Caco-2 (cell line): ENCODE measurements around the gene PCDH12. TPM values are rescaled to one million over a fixed set of nuclear protein-coding genes. Genes with fewer than 3 reads are reported as not detected.

Source experiments
- BruUV-seq: library from RNA; stranded (reverse); fragments of 400-500 nt; replicated peaks from 2 replicates; lab custom pipeline; 2021; lab: Mats Ljungman, UMichigan
- CTCF ChIA-PET: fragments of 300-600 bp; sonication (Branson Sonifier 250); formaldehyde crosslinking; loops from one replicate; lab custom pipeline; 2022; ENCODE audit warnings: antibody characterized with exemption; lab: Charles Lee
- POLR2A ChIA-PET: fragments of 300-600 bp; sonication (Branson Sonifier 250); formaldehyde crosslinking; loops from one replicate; lab custom pipeline; 2022; ENCODE audit warnings: antibody characterized with exemption; lab: Charles Lee
- DNase-seq, 2 experiments: peaks; one replicate each; pipeline versions ENCODE4 v3.0.0 to v3.0.0-alpha.2; 2020 to 2022
- H3K27me3 ChIP-seq: replicated peaks from 2 replicates; pipeline ENCODE4 v1.6.0; 2011; ENCODE audit warnings: low read length; ENCODE audit not compliant: control insufficient read depth, insufficient read depth
- H3K36me3 ChIP-seq: 2 replicates; pipeline ENCODE4 v1.5.1; 2011; ENCODE audit warnings: low read length; ENCODE audit not compliant: control insufficient read depth, insufficient read depth
- H3K4me1 ChIP-seq: fragments of 250-450 bp; sonication (Bioruptor Pico); 2 replicates; pipeline ENCODE4 v1.5.1; 2020; ENCODE audit warnings: mild to moderate bottlenecking
- H3K4me3 ChIP-seq: 2 replicates; pipeline ENCODE4 v1.5.1; 2011; ENCODE audit warnings: low read depth, mild to moderate bottlenecking, control low read depth, low read length
- H3K9me3 ChIP-seq: fragments of 250-450 bp; sonication (Bioruptor Pico); 2 replicates; pipeline ENCODE4 v1.5.1; 2020; ENCODE audit warnings: mild to moderate bottlenecking, moderate library complexity
- H3K27ac Mint-ChIP-seq: one replicate; pipeline ENCODE4 v1.8.0; 2022; ENCODE audit warnings: mixed read lengths; ENCODE audit not compliant: unreplicated experiment
- H3K27me3 Mint-ChIP-seq: one replicate; pipeline ENCODE4 v1.8.0; 2022; ENCODE audit warnings: mixed read lengths; ENCODE audit not compliant: insufficient read depth, unreplicated experiment
- H3K36me3 Mint-ChIP-seq: one replicate; pipeline ENCODE4 v1.8.0; 2022; ENCODE audit warnings: mild to moderate bottlenecking, mixed read lengths; ENCODE audit not compliant: insufficient read depth, unreplicated experiment
- H3K4me1 Mint-ChIP-seq: one replicate; pipeline ENCODE4 v1.8.0; 2022; ENCODE audit warnings: low read depth, mixed read lengths; ENCODE audit not compliant: unreplicated experiment
- H3K4me3 Mint-ChIP-seq: one replicate; pipeline ENCODE4 v1.8.0; 2022; ENCODE audit warnings: mild to moderate bottlenecking, moderate library complexity, mixed read lengths; ENCODE audit not compliant: unreplicated experiment
- H3K9me3 Mint-ChIP-seq: one replicate; pipeline ENCODE4 v1.8.0; 2022; ENCODE audit warnings: mixed read lengths; ENCODE audit not compliant: unreplicated experiment
- CTCF ChIP-seq, 2 experiments: fragments of 200-600 bp in 1 of 2; IDR thresholded peaks; 1 replicate in 1 of 2; 2 replicates in 1 of 2; pipeline versions ENCODE4 v1.5.1 to v1.8.0; 2011 to 2022; ENCODE audit warnings: antibody characterized with exemption in 1 of 2, control low read depth in 1 of 2, inconsistent platforms in 1 of 2, low read depth in 1 of 2, low read length in 1 of 2, mild to moderate bottlenecking in 1 of 2, moderate library complexity in 1 of 2; ENCODE audit not compliant: insufficient read depth in 1 of 2, severe bottlenecking in 1 of 2, unreplicated experiment in 1 of 2
- intact Hi-C: fragments of 100-400 bp; cut with micrococcal nuclease; formaldehyde crosslinking; loops from one replicate; pipeline ENCODE4 v1.10.0; 2022; ENCODE audit not compliant: unreplicated experiment
- total RNA-seq: library from RNA; stranded (reverse); gene quantifications from 2 replicates; pipeline ENCODE4 v1.2.3, GENCODE V29; 2022

PCDH12 gene
- total RNA-seq, 1 experiment from 2014 or later, result not detected

GRCh38 chr5:141948812-141949211 lies 9.2 kb downstream of the PCDH12 start:
- ChIA-PET CTCF (interaction anchor here (0.7 to 2.1 kb wide), 2 partner anchors 12 to 46 kb away, joined by 3 to 10 read pairs; no protein-coding TSS in a partner anchor), POLR2A (no interaction called here)
- Histone ChIP-seq H3K36me3 (no peaks in the 10 kb centered on the region), H3K9me3 (no peaks in the 10 kb centered on the region), H3K4me1 (no peaks in the 10 kb centered on the region), H3K27me3 (no peaks in the 10 kb centered on the region), H3K4me3 (no peak overlapping the region)
- H3K4me3 Mint-ChIP-seq, result no peak overlapping the region
- DNase-seq, result no peak
- no peak overlapping the region for H3K27ac Mint-ChIP-seq
- BruUV-seq, result no TSS peak
- TF ChIP-seq CTCF (IDR thresholded peaks at IDR 0.05; ENCODE audit: insufficient read depth in 1 of 2, low read depth in 1 of 2, low read length in 1 of 2, severe bottlenecking in 1 of 2, unreplicated experiment in 1 of 2), result no peak
- H3K4me1 Mint-ChIP-seq, result no peaks in the 10 kb centered on the region
- H3K36me3 Mint-ChIP-seq, result no peaks in the 10 kb centered on the region
- no peaks in the 10 kb centered on the region for H3K9me3 Mint-ChIP-seq
- intact Hi-C loops, result no loop called here
- peaks cover 4% of the 10 kb centered on the region for H3K27me3 Mint-ChIP-seq

- no peak overlapping the region for H3K4me3 Mint-ChIP-seq
- H3K4me1 Mint-ChIP-seq, result no peaks in the 10 kb centered on the region
- POLR2A ChIA-PET, result no interaction called here
- Histone ChIP-seq H3K27me3 (no peaks in the 10 kb centered on the region), H3K36me3 (no peaks in the 10 kb centered on the region), H3K4me3 (no peak overlapping the region), H3K4me1 (no peaks in the 10 kb centered on the region), H3K9me3 (no peaks in the 10 kb centered on the region)
- intact Hi-C loops, result no loop called here
- no TSS peak for BruUV-seq
- CTCF ChIA-PET, result interaction anchor here (2.1 kb wide), 1 partner anchor 13 kb away, joined by 10 read pairs; no protein-coding TSS in a partner anchor
- no peak for TF ChIP-seq CTCF (IDR thresholded peaks at IDR 0.05; ENCODE audit: insufficient read depth in 1 of 2, low read depth in 1 of 2, low read length in 1 of 2, severe bottlenecking in 1 of 2, unreplicated experiment in 1 of 2)
- H3K27ac Mint-ChIP-seq, result no peak overlapping the region
- no peaks in the 10 kb centered on the region for H3K9me3 Mint-ChIP-seq
- no peak for DNase-seq
- H3K27me3 Mint-ChIP-seq, result no peaks in the 10 kb centered on the region
- peaks cover 4% of the 10 kb centered on the region for H3K36me3 Mint-ChIP-seq
These were observed 10.7 kb downstream of the PCDH12 start for GRCh38 chr5:141947316-141947715.

- ChIA-PET CTCF (interaction anchor here (1.7 kb wide), 1 partner anchor 15 kb away, joined by 6 read pairs; no protein-coding TSS in a partner anchor), POLR2A (no interaction called here)
- H3K36me3 ChIP-seq, result no peaks in the 10 kb centered on the region
- H3K4me1 ChIP-seq, result no peaks in the 10 kb centered on the region
- H3K27ac Mint-ChIP-seq, result no peak overlapping the region
- no peaks in the 10 kb centered on the region for H3K4me1 Mint-ChIP-seq
- no peaks in the 10 kb centered on the region for H3K9me3 Mint-ChIP-seq
- no peaks in the 10 kb centered on the region for H3K27me3 Mint-ChIP-seq
- no TSS peak for BruUV-seq
- intact Hi-C loops, result no loop called here
- no peak overlapping the region for H3K4me3 ChIP-seq
- H3K36me3 Mint-ChIP-seq, result peaks cover 6% of the 10 kb centered on the region
- no peak for DNase-seq
- no peaks in the 10 kb centered on the region for H3K9me3 ChIP-seq
- no peak for TF ChIP-seq CTCF (IDR thresholded peaks at IDR 0.05; ENCODE audit: insufficient read depth in 1 of 2, low read depth in 1 of 2, low read length in 1 of 2, severe bottlenecking in 1 of 2, unreplicated experiment in 1 of 2)
- H3K4me3 Mint-ChIP-seq, result no peak overlapping the region
- H3K27me3 ChIP-seq, result no peaks in the 10 kb centered on the region
These were observed 12.4 kb downstream of the PCDH12 start for GRCh38 chr5:141945511-141946051.
